BE2C (cell line): Measurements from ENCODE around the gene ERG28.
"Not testable (repeated sequence)": the region's sequence is repeated elsewhere in the genome, so short reads cannot be mapped to it uniquely, and the experiment has no call there.

Experiments
- DNase-seq: peaks from one replicate; pipeline ENCODE4 v3.0.0-alpha.2; 2020
- H3K27me3 ChIP-seq: fragments of 250-450 bp; sonication (Bioruptor Pico); 2 replicates; pipeline ENCODE4 v1.5.1; 2020; ENCODE audit warnings: mild to moderate bottlenecking
- H3K36me3 ChIP-seq: fragments of 250-450 bp; sonication (Bioruptor Pico); 2 replicates; pipeline ENCODE4 v1.5.1; 2020; ENCODE audit warnings: mild to moderate bottlenecking
- H3K4me1 ChIP-seq: fragments of 250-450 bp; sonication (Bioruptor Pico); 2 replicates; pipeline ENCODE4 v1.5.1; 2020
- H3K4me3 ChIP-seq: 2 replicates; pipeline ENCODE4 v1.5.1; 2011; ENCODE audit warnings: low read depth, low read length
- H3K9me3 ChIP-seq: fragments of 250-450 bp; sonication (Bioruptor Pico); 2 replicates; pipeline ENCODE4 v1.5.1; 2020
- TF ChIP-seq, protein P1 (sequence below): IDR thresholded peaks from 2 replicates; pipeline ENCODE4 v1.5.1; 2012; ENCODE audit warnings: mild to moderate bottlenecking, low read depth, low read length

ERG28 gene

DNA sequence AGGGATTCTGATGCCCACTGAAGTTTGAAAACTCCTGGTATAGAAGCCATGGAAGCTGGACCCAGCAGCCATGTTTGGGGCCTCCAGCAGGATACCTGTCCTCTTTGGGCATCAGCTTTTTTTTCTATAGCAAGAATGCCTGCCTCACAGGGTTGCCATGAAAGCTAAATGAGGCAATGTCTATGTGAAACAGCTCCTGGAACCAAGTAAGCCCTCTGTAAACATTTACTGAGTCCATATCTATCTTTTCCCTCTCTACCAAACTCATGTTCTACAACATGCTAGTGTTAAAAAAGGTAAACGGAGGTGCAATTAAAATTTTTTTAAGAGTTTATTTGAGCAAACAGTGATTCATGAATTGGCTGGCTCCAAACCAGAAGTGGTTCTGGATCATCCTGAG is 53.6 kb downstream of the ERG28 start:
- Histone ChIP-seq H3K36me3 (no peaks in the 10 kb centered on the region), H3K27me3 (peaks cover 28% of the 10 kb centered on the region), H3K9me3 (no peaks in the 10 kb centered on the region; the same call in 1 of the 2 replicates), H3K4me1 (no peaks in the 10 kb centered on the region), H3K4me3 (no peak overlapping the region)
- DNase-seq, result no peak
- TF ChIP-seq, protein P1, sequence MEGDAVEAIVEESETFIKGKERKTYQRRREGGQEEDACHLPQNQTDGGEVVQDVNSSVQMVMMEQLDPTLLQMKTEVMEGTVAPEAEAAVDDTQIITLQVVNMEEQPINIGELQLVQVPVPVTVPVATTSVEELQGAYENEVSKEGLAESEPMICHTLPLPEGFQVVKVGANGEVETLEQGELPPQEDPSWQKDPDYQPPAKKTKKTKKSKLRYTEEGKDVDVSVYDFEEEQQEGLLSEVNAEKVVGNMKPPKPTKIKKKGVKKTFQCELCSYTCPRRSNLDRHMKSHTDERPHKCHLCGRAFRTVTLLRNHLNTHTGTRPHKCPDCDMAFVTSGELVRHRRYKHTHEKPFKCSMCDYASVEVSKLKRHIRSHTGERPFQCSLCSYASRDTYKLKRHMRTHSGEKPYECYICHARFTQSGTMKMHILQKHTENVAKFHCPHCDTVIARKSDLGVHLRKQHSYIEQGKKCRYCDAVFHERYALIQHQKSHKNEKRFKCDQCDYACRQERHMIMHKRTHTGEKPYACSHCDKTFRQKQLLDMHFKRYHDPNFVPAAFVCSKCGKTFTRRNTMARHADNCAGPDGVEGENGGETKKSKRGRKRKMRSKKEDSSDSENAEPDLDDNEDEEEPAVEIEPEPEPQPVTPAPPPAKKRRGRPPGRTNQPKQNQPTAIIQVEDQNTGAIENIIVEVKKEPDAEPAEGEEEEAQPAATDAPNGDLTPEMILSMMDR, result no peak

DNA sequence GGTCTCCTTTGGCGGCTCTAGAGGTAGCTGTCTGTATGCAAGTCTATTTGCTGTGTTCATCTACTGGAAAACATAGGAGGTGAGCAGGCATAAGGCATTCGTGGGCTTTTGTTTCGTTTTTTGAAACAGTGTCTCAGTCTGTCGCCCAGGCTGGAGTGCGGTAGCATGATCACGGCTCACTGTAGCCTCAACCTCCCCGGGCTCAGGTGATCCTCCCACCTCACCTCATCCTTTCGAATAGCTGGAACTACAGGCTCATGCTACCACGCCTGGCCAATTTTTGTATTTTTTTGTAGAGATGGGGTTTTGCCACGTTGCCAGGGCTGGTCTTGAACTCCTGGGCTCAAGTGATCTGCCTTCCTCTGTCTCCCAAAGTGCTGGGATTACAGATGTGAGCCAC is 54.8 kb downstream of the ERG28 start:
- TF ChIP-seq, protein P1, result no peak
- no peak overlapping the region for H3K4me3 ChIP-seq
- H3K9me3 ChIP-seq, result no peaks in the 10 kb centered on the region; the same call in 1 of the 2 replicates
- no peaks in the 10 kb centered on the region for H3K4me1 ChIP-seq
- peaks cover 25% of the 10 kb centered on the region for H3K27me3 ChIP-seq
- no peak for DNase-seq
- no peaks in the 10 kb centered on the region for H3K36me3 ChIP-seq

- no peak overlapping the region for H3K4me3 ChIP-seq
- H3K9me3 ChIP-seq, result no peaks in the 10 kb centered on the region; the same call in 1 of the 2 replicates
- peaks cover 22% of the 10 kb centered on the region for H3K27me3 ChIP-seq
- no peak for DNase-seq
- TF ChIP-seq, protein P1, result no peak
- H3K4me1 ChIP-seq, result no peaks in the 10 kb centered on the region
- H3K36me3 ChIP-seq, result no peaks in the 10 kb centered on the region
These were observed 55.5 kb downstream of the ERG28 start for GRCh38 chr14:75604979-75605851.

GRCh38 chr14:75602503-75602902 is 58.2 kb downstream of the ERG28 start:
- TF ChIP-seq, protein P1, result no peak
- no peaks in the 10 kb centered on the region for H3K4me1 ChIP-seq
- H3K4me3 ChIP-seq, result no peak overlapping the region

GRCh38 chr14:75601061-75601460 is 59.6 kb downstream of the ERG28 start:
- peaks cover 30% of the 10 kb centered on the region for H3K27me3 ChIP-seq
- DNase-seq, H3K4me1 ChIP-seq, H3K4me3 ChIP-seq, H3K9me3 ChIP-seq, H3K36me3 ChIP-seq: not testable (repeated sequence)

More at GRCh38 chr14:75602503-75602902, 58.2 kb downstream of the ERG28 start:
- no peaks in the 10 kb centered on the region for H3K9me3 ChIP-seq
- H3K36me3 ChIP-seq, result no peaks in the 10 kb centered on the region
- no peak for DNase-seq
- peaks cover 30% of the 10 kb centered on the region for H3K27me3 ChIP-seq

GRCh38 chr14:75600100-75600499 is 60.6 kb downstream of the ERG28 start:
- not testable (repeated sequence) for H3K4me1 ChIP-seq, DNase-seq, H3K36me3 ChIP-seq, H3K4me3 ChIP-seq, H3K9me3 ChIP-seq
- peaks cover 30% of the 10 kb centered on the region for H3K27me3 ChIP-seq
